Measurements from ENCODE around the gene SH3RF3. TPM values are rescaled to one million over a fixed set of nuclear protein-coding genes. Genes with fewer than 3 reads are reported as not detected.

Gene SH3RF3
- total RNA-seq, 2 experiments from 2014 or later = 0.25 to 0.44 TPM

- CTCF ChIA-PET = no interaction called here
- POLR2A ChIA-PET = no interaction called here
Observed at GRCh38 chr2:109135359-109136197, 6.6 kb downstream of the SH3RF3 start.

GRCh38 chr2:109136542-109136941 is 7.5 kb downstream of the SH3RF3 start:
- POLR2A ChIA-PET = no interaction called here

GRCh38 chr2:109137616-109138015 is 8.6 kb downstream of the SH3RF3 start:
- ChIA-PET CTCF (no interaction called here), POLR2A (no interaction called here)

More at GRCh38 chr2:109136542-109136941, 7.5 kb downstream of the SH3RF3 start:
- CTCF ChIA-PET = no interaction called here

GRCh38 chr2:109138449-109138848 is 9.4 kb downstream of the SH3RF3 start:
- ChIA-PET CTCF (no interaction called here), POLR2A (no interaction called here)

GRCh38 chr2:109139002-109139401 is 10.0 kb downstream of the SH3RF3 start:
- ChIA-PET POLR2A (no interaction called here), CTCF (no interaction called here)

- POLR2A ChIA-PET = no interaction called here
Observed at GRCh38 chr2:109139865-109140396, 10.9 kb downstream of the SH3RF3 start.

GRCh38 chr2:109141006-109141600 is 12.1 kb downstream of the SH3RF3 start:
- ChIA-PET CTCF (no interaction called here), POLR2A (no interaction called here)

More at GRCh38 chr2:109139865-109140396, 10.9 kb downstream of the SH3RF3 start:
- CTCF ChIA-PET = interaction anchor here (0.6 kb wide), 1 partner anchor 65 kb away, joined by 3 read pairs; no protein-coding TSS in a partner anchor

- CTCF ChIA-PET = no interaction called here
- POLR2A ChIA-PET = no interaction called here
Observed at GRCh38 chr2:109141727-109142283, 12.8 kb downstream of the SH3RF3 start.

- CTCF ChIA-PET = no interaction called here
- POLR2A ChIA-PET = no interaction called here
Observed at GRCh38 chr2:109142416-109143210, 13.6 kb downstream of the SH3RF3 start.

- CTCF ChIA-PET = no interaction called here
- POLR2A ChIA-PET = no interaction called here
Observed at GRCh38 chr2:109143214-109144187, 14.5 kb downstream of the SH3RF3 start.

GRCh38 chr2:109144271-109144670 is 15.3 kb downstream of the SH3RF3 start:
- ChIA-PET CTCF (no interaction called here), POLR2A (no interaction called here)

- ChIA-PET CTCF (no interaction called here), POLR2A (no interaction called here)
Observed at GRCh38 chr2:109144721-109145120, 15.7 kb downstream of the SH3RF3 start.

GRCh38 chr2:109145286-109145685 is 16.3 kb downstream of the SH3RF3 start:
- CTCF ChIA-PET = no interaction called here
- POLR2A ChIA-PET = no interaction called here

- POLR2A ChIA-PET = no interaction called here
- CTCF ChIA-PET = no interaction called here
Observed at GRCh38 chr2:109147405-109147804, 18.4 kb downstream of the SH3RF3 start.

GRCh38 chr2:109148117-109148746 is 19.2 kb downstream of the SH3RF3 start:
- POLR2A ChIA-PET = no interaction called here
- CTCF ChIA-PET = no interaction called here

- ChIA-PET CTCF (no interaction called here), POLR2A (no interaction called here)
Observed at GRCh38 chr2:109148991-109149645, 20.1 kb downstream of the SH3RF3 start.

- POLR2A ChIA-PET = no interaction called here
- CTCF ChIA-PET = no interaction called here
Observed at GRCh38 chr2:109150559-109150958, 21.6 kb downstream of the SH3RF3 start.

- ChIA-PET CTCF (no interaction called here), POLR2A (no interaction called here)
Observed at GRCh38 chr2:109151519-109151918, 22.5 kb downstream of the SH3RF3 start.

All from activated CD8-positive, alpha-beta memory T cell treated with anti-CD3 and anti-CD28 coated beads for 36 hours (primary cell).